ENCODE data around the gene EIF4G3.
"Not testable (repeated sequence)": the region's sequence is repeated elsewhere in the genome, so short reads cannot be mapped to it uniquely, and the experiment has no call there.

Gene EIF4G3

GRCh38 chr1:21028520-21029145 lies 148.1 kb downstream of the EIF4G3 start:
- H3K4me3 ChIP-seq (ENCODE audit: low read length), result no peak overlapping the region
- H3K9me2 ChIP-seq (replicated peaks; ENCODE audit: control insufficient read depth, low read length), result no peaks in the 10 kb centered on the region
- H3K36me3 ChIP-seq (ENCODE audit: control insufficient read depth, low read length), result peaks cover 6% of the 10 kb centered on the region; the same call in 1 of the 2 replicates
- H3K4me2 ChIP-seq (ENCODE audit: low read length), result no peak overlapping the region
- TF ChIP-seq EZH2phosphoT487 (IDR thresholded peaks at IDR 0.05; ENCODE audit: borderline replicate concordance, low read length), result no peak
- TF ChIP-seq CTCF (IDR thresholded peaks at IDR 0.05; ENCODE audit: low read depth, low read length, poor library complexity, severe bottlenecking), result no peak
- H3K4me1 ChIP-seq (ENCODE audit: control insufficient read depth, low read length), result no peaks in the 10 kb centered on the region
- no peaks in the 10 kb centered on the region for H4K20me1 ChIP-seq (ENCODE audit: control insufficient read depth, insufficient read depth, low read depth, low read length)
- peaks cover 31% of the 10 kb centered on the region for H3K79me2 ChIP-seq (ENCODE audit: control insufficient read depth, low read length)
- H3K9me3 ChIP-seq (ENCODE audit: control insufficient read depth, insufficient read depth, low read length), result no peaks in the 10 kb centered on the region
- H3K27me3 ChIP-seq (ENCODE audit: control insufficient read depth, low read length), result no peaks in the 10 kb centered on the region
- no peaks in the 10 kb centered on the region for H3F3A ChIP-seq (ENCODE audit: control insufficient read depth, insufficient read depth)
- no peak overlapping the region for H3K27ac ChIP-seq (ENCODE audit: low read depth, low read length)

- H3K4me3 ChIP-seq (ENCODE audit: low read length), result no peak overlapping the region
- H3F3A ChIP-seq (ENCODE audit: control insufficient read depth, insufficient read depth), result no peaks in the 10 kb centered on the region
- no peaks in the 10 kb centered on the region for H3K9me3 ChIP-seq (ENCODE audit: control insufficient read depth, insufficient read depth, low read length)
- peaks cover 6% of the 10 kb centered on the region; the same call in 1 of the 2 replicates for H3K36me3 ChIP-seq (ENCODE audit: control insufficient read depth, low read length)
- no peak overlapping the region for H3K4me2 ChIP-seq (ENCODE audit: low read length)
- no peaks in the 10 kb centered on the region for H4K20me1 ChIP-seq (ENCODE audit: control insufficient read depth, insufficient read depth, low read depth, low read length)
- peaks cover under 1% of the 10 kb centered on the region for H3K4me1 ChIP-seq (ENCODE audit: control insufficient read depth, low read length)
- H3K27me3 ChIP-seq (ENCODE audit: control insufficient read depth, low read length), result no peaks in the 10 kb centered on the region
- no peaks in the 10 kb centered on the region for H3K9me2 ChIP-seq (replicated peaks; ENCODE audit: control insufficient read depth, low read length)
- TF ChIP-seq CTCF (IDR thresholded peaks at IDR 0.05; ENCODE audit: low read depth, low read length, poor library complexity, severe bottlenecking), result no peak
- TF ChIP-seq EZH2phosphoT487 (IDR thresholded peaks at IDR 0.05; ENCODE audit: borderline replicate concordance, low read length), result no peak
- H3K79me2 ChIP-seq (ENCODE audit: control insufficient read depth, low read length), result peaks cover 32% of the 10 kb centered on the region
- H3K27ac ChIP-seq (ENCODE audit: low read depth, low read length), result no peak overlapping the region
These were observed 148.9 kb downstream of the EIF4G3 start for GRCh38 chr1:21027805-21028204.

- Histone ChIP-seq H3K79me2 (ENCODE audit: control insufficient read depth, low read length) (peaks cover 49% of the 10 kb centered on the region), H3K27ac (ENCODE audit: low read depth, low read length) (no peak overlapping the region)
These were observed 151.8 kb downstream of the EIF4G3 start for GRCh38 chr1:21024918-21025317.

GRCh38 chr1:21024136-21024896 lies 152.4 kb downstream of the EIF4G3 start:
- not testable (repeated sequence) for H3K36me3 ChIP-seq (ENCODE audit: control insufficient read depth, low read length); H3K27ac ChIP-seq (ENCODE audit: low read depth, low read length); H4K20me1 ChIP-seq (ENCODE audit: control insufficient read depth, insufficient read depth, low read depth, low read length); H3K4me1 ChIP-seq (ENCODE audit: control insufficient read depth, low read length); H3K9me2 ChIP-seq (replicated peaks; ENCODE audit: control insufficient read depth, low read length); H3F3A ChIP-seq (ENCODE audit: control insufficient read depth, insufficient read depth); H3K4me2 ChIP-seq (ENCODE audit: low read length); H3K4me3 ChIP-seq (ENCODE audit: low read length); H3K9me3 ChIP-seq (ENCODE audit: control insufficient read depth, insufficient read depth, low read length); H3K27me3 ChIP-seq (ENCODE audit: control insufficient read depth, low read length)
- peaks cover 48% of the 10 kb centered on the region for H3K79me2 ChIP-seq (ENCODE audit: control insufficient read depth, low read length)

More at GRCh38 chr1:21024918-21025317, 151.8 kb downstream of the EIF4G3 start:
- H3K4me2 ChIP-seq (ENCODE audit: low read length), result no peak overlapping the region
- peaks cover 9% of the 10 kb centered on the region for H3K4me1 ChIP-seq (ENCODE audit: control insufficient read depth, low read length)
- H3K27me3 ChIP-seq (ENCODE audit: control insufficient read depth, low read length), result no peaks in the 10 kb centered on the region
- no peaks in the 10 kb centered on the region; the same call in 1 of the 2 replicates for H3K36me3 ChIP-seq (ENCODE audit: control insufficient read depth, low read length)
- no peaks in the 10 kb centered on the region for H4K20me1 ChIP-seq (ENCODE audit: control insufficient read depth, insufficient read depth, low read depth, low read length)
- no peaks in the 10 kb centered on the region for H3K9me2 ChIP-seq (replicated peaks; ENCODE audit: control insufficient read depth, low read length)
- H3F3A ChIP-seq (ENCODE audit: control insufficient read depth, insufficient read depth), result no peaks in the 10 kb centered on the region
- no peak overlapping the region for H3K4me3 ChIP-seq (ENCODE audit: low read length)
- TF ChIP-seq CTCF (IDR thresholded peaks at IDR 0.05; ENCODE audit: low read depth, low read length, poor library complexity, severe bottlenecking), result no peak
- TF ChIP-seq EZH2phosphoT487 (IDR thresholded peaks at IDR 0.05; ENCODE audit: borderline replicate concordance, low read length), result no peak
- no peaks in the 10 kb centered on the region for H3K9me3 ChIP-seq (ENCODE audit: control insufficient read depth, insufficient read depth, low read length)
